Suppressor macrophage (primary cell): ENCODE measurements around the gene NHLRC4.
A peak's percentile ranks its signal among the peaks of the same experiment; 100 is the strongest.
"Not testable (repeated sequence)": the region's sequence is repeated elsewhere in the genome, so short reads cannot be mapped to it uniquely, and the experiment has no call there.

ENCODE experiments used
- DNase-seq, 4 experiments: peaks; one replicate each; pipeline ENCODE4 v3.0.0-alpha.2; 2020 to 2022

Gene NHLRC4

GRCh38 chr16:583815-584591, 17.2 kb downstream of the NHLRC4 start:
- DNase-seq, result no peak

- no peak for DNase-seq
These were observed 18.5 kb downstream of the NHLRC4 start for GRCh38 chr16:585351-585750.

GRCh38 chr16:586047-586644, 19.3 kb downstream of the NHLRC4 start:
- DNase-seq, result no peak

GRCh38 chr16:586645-587590, 20.1 kb downstream of the NHLRC4 start:
- no peak for DNase-seq

GRCh38 chr16:588639-588888, 21.8 kb downstream of the NHLRC4 start:
- no peak for DNase-seq

- peak; percentile 97 to 98 (median 98) for DNase-seq
These were observed 22.3 kb downstream of the NHLRC4 start for GRCh38 chr16:588889-589657.

- DNase-seq, result peak; percentile 99
These were observed 22.9 kb downstream of the NHLRC4 start, which contains the start of gene RAB40C for GRCh38 chr16:589658-590187. Gene RAB40C, plus strand, starts transcription at chr16:590066. Its CDS starts 226 bp downstream, at chr16:590292.

- peak; percentile 37 to 71 (median 48) for DNase-seq
These were observed 23.5 kb downstream of the NHLRC4 start for GRCh38 chr16:590188-590814.

GRCh38 chr16:590815-591200, 24.0 kb downstream of the NHLRC4 start:
- no peak for DNase-seq

- DNase-seq, result no peak
These were observed 24.4 kb downstream of the NHLRC4 start for GRCh38 chr16:591231-591630.

- DNase-seq, result no peak
These were observed 25.2 kb downstream of the NHLRC4 start for GRCh38 chr16:591892-592517.

- DNase-seq, result peak; percentile 74 to 83 (median 80)
These were observed 25.9 kb downstream of the NHLRC4 start for GRCh38 chr16:592518-593306.

- DNase-seq, result peak in 1 of 4 experiments; percentile 13
These were observed 26.6 kb downstream of the NHLRC4 start for GRCh38 chr16:593406-593805.

GRCh38 chr16:593807-594206, 27.0 kb downstream of the NHLRC4 start:
- no peak for DNase-seq

GRCh38 chr16:595094-595528, 28.3 kb downstream of the NHLRC4 start:
- no peak for DNase-seq

GRCh38 chr16:595942-596735, 29.3 kb downstream of the NHLRC4 start:
- peak; percentile 48 to 65 (median 55) for DNase-seq

- no peak for DNase-seq
These were observed 29.9 kb downstream of the NHLRC4 start for GRCh38 chr16:596736-597060.

- DNase-seq, result not testable (repeated sequence)
These were observed 30.9 kb downstream of the NHLRC4 start for GRCh38 chr16:597655-598054.
